Activated CD8-positive, alpha-beta memory T cell treated with anti-CD3 and anti-CD28 coated beads, Interleukin-2, amount 10 ng/mL, durations not matched to agents 7 days and 5 days (primary cell): ENCODE results near the gene PDCD5. TPM values are rescaled to one million over a fixed set of nuclear protein-coding genes. Genes with fewer than 3 reads are reported as not detected.

Experiments
- ATAC-seq: fragments of 150-1000 bp; cut with Tn5 transposase; one replicate; pipeline ENCODE4 v1.10.0; 2021; ENCODE audit warnings: moderate library complexity
- CTCF ChIA-PET: fragments of 350-600 bp; sonication (Branson Sonifier 250); formaldehyde crosslinking; loops from one replicate; lab custom pipeline; 2021; ENCODE audit warnings: antibody characterized with exemption; lab: Charles Lee
- DNase-seq: peaks from one replicate; pipeline ENCODE4 v3.0.0-alpha.2; 2020
- H3K27ac Mint-ChIP-seq: one replicate; pipeline ENCODE4 v1.8.0; 2021; ENCODE audit warnings: mild to moderate bottlenecking, mixed read lengths
- H3K27me3 Mint-ChIP-seq: one replicate; pipeline ENCODE4 v1.8.0; 2021; ENCODE audit warnings: mixed read lengths
- H3K36me3 Mint-ChIP-seq: one replicate; pipeline ENCODE4 v1.8.0; 2021; ENCODE audit warnings: mild to moderate bottlenecking, mixed read lengths
- H3K4me1 Mint-ChIP-seq: one replicate; pipeline ENCODE4 v1.8.0; 2021; ENCODE audit warnings: mixed read lengths
- H3K4me3 Mint-ChIP-seq: one replicate; pipeline ENCODE4 v1.8.0; 2021; ENCODE audit warnings: mild to moderate bottlenecking, moderate library complexity, mixed read lengths
- H3K9me3 Mint-ChIP-seq: one replicate; pipeline ENCODE4 v1.8.0; 2022; ENCODE audit warnings: low read depth, mixed read lengths
- total RNA-seq, 2 experiments: library from RNA; stranded (reverse); gene quantifications; one replicate each; pipeline ENCODE4 v1.2.3, GENCODE V29; 2021

PDCD5 gene
- total RNA-seq, 2 experiments from 2014 or later: 134 to 148 TPM

- H3K27me3 Mint-ChIP-seq: no peaks in the 10 kb centered on the region
- no peak for ATAC-seq
Measured at GRCh38 chr19:32624410-32624809, 43.4 kb downstream of the PDCD5 start.

GRCh38 chr19:32626969-32627368 lies 46.0 kb downstream of the PDCD5 start:
- CTCF ChIA-PET: no interaction called here
- H3K27me3 Mint-ChIP-seq: no peaks in the 10 kb centered on the region
- peaks cover 16% of the 10 kb centered on the region for H3K36me3 Mint-ChIP-seq
- no peak overlapping the region for H3K4me3 Mint-ChIP-seq
- DNase-seq (no peak), ATAC-seq (no peak)
- no peaks in the 10 kb centered on the region for H3K4me1 Mint-ChIP-seq
- H3K9me3 Mint-ChIP-seq: no peaks in the 10 kb centered on the region
- H3K27ac Mint-ChIP-seq: no peak overlapping the region

More at GRCh38 chr19:32624410-32624809, 43.4 kb downstream of the PDCD5 start:
- Mint-ChIP-seq H3K36me3 (peaks cover 20% of the 10 kb centered on the region), H3K27ac (no peak overlapping the region), H3K4me3 (no peak overlapping the region), H3K4me1 (no peaks in the 10 kb centered on the region), H3K9me3 (no peaks in the 10 kb centered on the region)
- CTCF ChIA-PET: interaction anchor here (0.6 kb wide), 1 partner anchor 77 kb away, joined by 4 read pairs; no protein-coding TSS in a partner anchor
- no peak for DNase-seq

GRCh38 chr19:32627714-32628270 lies 46.8 kb downstream of the PDCD5 start:
- CTCF ChIA-PET: no interaction called here
- no peak overlapping the region for H3K27ac Mint-ChIP-seq
- H3K36me3 Mint-ChIP-seq: peaks cover 10% of the 10 kb centered on the region
- H3K9me3 Mint-ChIP-seq: no peaks in the 10 kb centered on the region
- ATAC-seq (no peak), DNase-seq (no peak)
- no peaks in the 10 kb centered on the region for H3K4me1 Mint-ChIP-seq
- H3K27me3 Mint-ChIP-seq: no peaks in the 10 kb centered on the region
- H3K4me3 Mint-ChIP-seq: no peak overlapping the region

- H3K27me3 Mint-ChIP-seq: no peaks in the 10 kb centered on the region
- H3K9me3 Mint-ChIP-seq: no peaks in the 10 kb centered on the region
- H3K27ac Mint-ChIP-seq: no peak overlapping the region
- no peak overlapping the region for H3K4me3 Mint-ChIP-seq
- CTCF ChIA-PET: no interaction called here
- H3K36me3 Mint-ChIP-seq: peaks cover 3% of the 10 kb centered on the region
- no peak for ATAC-seq
- no peak for DNase-seq
- H3K4me1 Mint-ChIP-seq: no peaks in the 10 kb centered on the region
Measured at GRCh38 chr19:32630338-32630737, 49.3 kb downstream of the PDCD5 start.

- Mint-ChIP-seq H3K27me3 (no peaks in the 10 kb centered on the region), H3K27ac (no peak overlapping the region), H3K36me3 (peaks cover 3% of the 10 kb centered on the region), H3K4me3 (no peak overlapping the region), H3K4me1 (no peaks in the 10 kb centered on the region), H3K9me3 (no peaks in the 10 kb centered on the region)
- CTCF ChIA-PET: no interaction called here
- DNase-seq (no peak), ATAC-seq (no peak)
Measured at GRCh38 chr19:32631381-32631780, 50.4 kb downstream of the PDCD5 start.

Other genes with a start within 250 kb of the PDCD5 start
- 10 to 100 TPM; 24.8 to 30.5 TPM for gene ZNF507, start 235.6 kb upstream of the PDCD5 start, total RNA-seq
- gene DPY19L3, start 175.4 kb upstream of the PDCD5 start, total RNA-seq: 10 to 100 TPM in 1 of 2 experiments, 1 to 10 TPM in 1; 8.9 to 10.2 TPM
- gene ANKRD27, start 94.0 kb downstream of the PDCD5 start, total RNA-seq: 10 to 100 TPM; 40.3 to 41.7 TPM
- gene RGS9BP, start 94.7 kb downstream of the PDCD5 start, total RNA-seq: under 1 TPM; 0.28 to 0.79 TPM
- gene NUDT19, start 110.6 kb downstream of the PDCD5 start, total RNA-seq: 10 to 100 TPM; 13.0 to 18.1 TPM
- under 1 TPM in 1 of 2 experiments, not detected in 1; 0.12 TPM for gene TDRD12, start 138.6 kb downstream of the PDCD5 start, total RNA-seq